ES-I3 (cell line): ENCODE results near the gene MROH7.

ENCODE experiments used
- H3K36me3 ChIP-seq: 2 replicates; pipeline ENCODE4 v1.6.1; 2013; ENCODE audit warnings: mild to moderate bottlenecking, low read length, control low read depth, moderate library complexity; ENCODE audit not compliant: insufficient read depth
- H3K4me1 ChIP-seq: 2 replicates; pipeline ENCODE4 v1.6.1; 2013; ENCODE audit warnings: mild to moderate bottlenecking, control low read depth, low read length; ENCODE audit not compliant: insufficient read depth
- H3K9ac ChIP-seq: 2 replicates; pipeline ENCODE4 v1.6.1; 2013; ENCODE audit warnings: low read depth, mild to moderate bottlenecking, low read length, moderate library complexity
- H3K9me3 ChIP-seq: 2 replicates; pipeline ENCODE4 v1.6.1; 2013; ENCODE audit warnings: mild to moderate bottlenecking, low read length, moderate library complexity; ENCODE audit not compliant: control insufficient read depth, insufficient read depth

Gene MROH7

DNA sequence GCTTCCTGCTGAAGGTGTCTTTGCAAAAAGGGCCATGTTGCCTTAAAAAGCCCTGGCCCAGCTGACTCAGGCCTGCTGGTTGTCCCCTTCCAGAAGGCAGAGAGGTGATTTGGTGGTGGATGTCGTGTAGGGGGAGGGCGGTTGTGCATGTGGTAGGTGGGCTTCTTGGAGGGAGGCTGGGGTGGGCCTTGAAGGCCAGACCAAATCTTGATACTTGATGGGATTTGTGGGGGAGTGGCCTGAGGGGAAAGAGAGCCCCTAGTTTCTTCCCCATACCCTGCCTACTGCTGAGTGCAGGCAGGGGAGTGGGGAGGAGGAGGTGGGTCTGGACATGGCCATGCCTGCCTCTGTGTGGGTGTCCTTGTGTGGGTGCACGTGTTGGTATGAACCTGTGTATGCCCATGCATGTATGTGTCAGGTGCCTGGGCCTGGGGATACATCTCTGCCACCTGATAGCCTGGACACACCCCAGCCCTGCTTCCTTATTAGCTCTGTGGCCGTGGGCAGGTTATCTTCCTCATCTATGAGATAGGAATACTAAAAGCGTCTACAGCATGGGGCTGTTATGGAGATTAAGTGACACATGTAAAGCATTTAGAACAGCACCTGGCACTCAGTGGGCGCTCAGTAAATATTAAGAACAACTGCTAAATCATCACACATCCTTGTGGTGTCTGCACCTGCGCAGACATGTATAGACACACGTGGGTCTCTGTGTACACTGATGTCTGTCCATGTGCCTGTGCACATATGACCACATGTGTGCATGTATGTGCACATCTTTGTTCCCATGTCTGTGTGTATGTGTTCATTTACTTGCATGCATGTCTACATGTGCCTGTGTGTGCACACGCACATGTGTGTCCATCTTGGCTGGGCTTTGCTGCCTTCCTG lies 35.2 kb upstream of the MROH7 start:
- Histone ChIP-seq H3K4me1 (peaks cover 4% of the 10 kb centered on the region; the same call in 1 of the 2 replicates), H3K9me3 (no peaks in the 10 kb centered on the region), H3K9ac (no peak overlapping the region), H3K36me3 (no peaks in the 10 kb centered on the region)

DNA sequence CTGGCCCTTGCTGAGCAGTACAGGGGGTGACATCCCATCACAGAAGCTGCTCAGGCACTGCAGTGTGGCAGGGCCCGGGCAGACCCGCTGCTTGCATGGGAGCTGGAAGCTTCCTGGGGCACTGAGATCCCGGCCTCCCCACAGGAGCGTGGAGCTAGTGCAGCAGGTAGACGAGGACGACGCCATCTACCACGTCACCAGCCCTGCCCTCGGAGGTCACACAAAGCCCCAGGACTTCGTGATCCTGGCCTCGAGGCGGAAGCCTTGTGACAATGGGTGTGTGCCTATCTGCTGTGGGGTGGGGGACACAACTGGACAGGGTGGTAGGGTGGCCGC lies 34.6 kb upstream of the MROH7 start:
- Histone ChIP-seq H3K9ac (no peak overlapping the region), H3K4me1 (peaks cover 9% of the 10 kb centered on the region; the same call in 1 of the 2 replicates), H3K9me3 (no peaks in the 10 kb centered on the region), H3K36me3 (no peaks in the 10 kb centered on the region)

DNA sequence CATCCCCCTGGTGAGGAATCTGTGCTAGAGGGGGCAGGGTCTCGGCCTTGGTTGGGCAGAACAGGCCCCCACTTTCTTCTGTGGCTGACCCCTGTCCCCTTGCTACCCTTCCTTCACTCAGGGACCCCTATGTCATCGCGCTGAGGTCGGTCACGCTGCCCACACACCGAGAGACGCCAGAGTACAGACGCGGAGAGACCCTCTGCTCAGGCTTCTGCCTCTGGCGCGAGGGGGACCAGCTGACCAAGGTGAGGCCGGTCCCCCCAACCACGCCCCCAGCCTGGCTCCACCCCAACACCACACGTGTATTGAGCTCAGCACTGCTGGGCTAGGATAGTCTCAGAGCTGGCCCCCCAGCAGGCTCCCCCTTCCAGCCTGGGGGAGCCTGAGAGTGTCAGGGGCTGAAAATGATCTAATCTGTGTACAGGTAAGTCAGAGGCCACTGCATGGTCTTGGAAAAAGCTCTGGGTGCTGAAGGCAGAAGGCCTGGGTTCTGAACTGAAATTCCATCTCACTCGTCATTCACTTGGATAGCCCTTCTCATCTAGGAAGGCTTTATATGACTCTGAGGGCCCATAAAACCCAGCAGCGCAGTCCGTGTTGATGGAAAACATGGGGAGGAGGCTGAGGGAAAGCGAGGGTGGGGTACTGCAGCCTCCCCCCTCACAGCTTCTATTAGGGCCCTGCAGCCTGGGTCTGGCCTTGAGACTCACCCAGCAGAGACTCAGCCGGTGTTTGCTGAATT lies 33.6 kb upstream of the MROH7 start:
- no peak overlapping the region for H3K9ac ChIP-seq
- no peaks in the 10 kb centered on the region for H3K36me3 ChIP-seq
- no peaks in the 10 kb centered on the region for H3K9me3 ChIP-seq
- peaks cover 9% of the 10 kb centered on the region; the same call in 1 of the 2 replicates for H3K4me1 ChIP-seq

DNA sequence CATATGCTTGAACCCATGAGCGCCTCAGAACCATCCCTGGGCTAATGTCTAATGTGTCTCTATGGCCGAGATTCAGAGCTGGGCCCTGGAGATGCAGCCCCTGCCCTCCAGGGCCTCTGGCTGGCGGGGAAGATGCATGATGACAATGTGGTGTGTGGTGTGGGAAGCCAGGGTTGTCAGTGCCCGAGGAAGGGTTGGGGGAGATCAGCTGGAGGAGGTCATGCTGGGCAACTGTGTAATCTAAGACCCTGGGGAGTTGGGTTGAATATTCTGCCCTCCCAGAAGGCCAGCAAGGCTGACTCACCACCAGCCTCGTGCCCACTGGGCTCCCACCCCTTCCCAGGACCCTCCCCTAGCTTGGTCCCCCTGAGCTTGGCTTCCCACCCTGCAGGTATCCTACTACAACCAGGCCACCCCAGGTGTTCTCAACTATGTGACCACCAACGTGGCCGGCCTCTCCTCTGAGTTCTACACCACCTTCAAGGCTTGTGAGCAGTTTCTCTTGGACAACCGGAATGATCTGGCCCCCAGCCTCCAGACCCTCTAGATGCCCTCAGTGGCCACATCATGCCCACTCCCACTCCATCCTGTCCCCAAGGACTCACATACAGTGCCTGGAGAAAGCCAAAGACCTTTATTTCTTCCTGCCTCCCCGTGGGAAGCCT lies 32.9 kb upstream of the MROH7 start:
- Histone ChIP-seq H3K9ac (no peak overlapping the region), H3K9me3 (no peaks in the 10 kb centered on the region), H3K36me3 (no peaks in the 10 kb centered on the region)

DNA sequence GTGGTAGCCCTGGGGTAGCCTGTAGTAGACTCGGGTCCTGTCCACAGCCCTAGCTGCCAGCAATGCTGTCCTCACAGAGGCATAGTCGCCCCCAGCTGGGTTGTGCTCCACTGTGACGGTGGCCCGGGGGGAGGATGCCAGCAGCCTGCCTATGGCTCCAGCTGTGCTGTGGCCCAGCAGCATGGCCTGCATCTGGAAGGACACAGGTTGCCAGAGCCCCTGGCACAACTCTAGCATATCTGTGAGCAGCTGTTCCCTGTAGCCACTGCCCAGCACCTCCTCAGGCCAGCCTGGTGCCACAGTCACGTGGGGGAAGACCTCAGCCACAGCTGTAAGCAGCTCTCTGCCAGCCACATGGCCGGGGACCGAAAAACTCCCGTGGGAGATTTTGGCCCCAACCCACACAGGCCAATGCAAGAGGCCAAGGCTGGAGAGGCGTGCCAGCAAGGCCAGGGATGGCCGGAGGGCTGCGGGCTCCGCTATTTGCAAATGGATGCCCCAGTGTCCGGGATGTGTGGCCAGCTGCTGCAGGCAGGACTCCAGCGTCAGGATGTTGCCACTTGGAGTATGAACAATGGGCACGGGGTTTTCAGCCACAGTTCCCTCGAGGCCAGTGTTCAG lies 32.2 kb upstream of the MROH7 start:
- Histone ChIP-seq H3K4me1 (peaks cover 9% of the 10 kb centered on the region; the same call in 1 of the 2 replicates), H3K9ac (no peak overlapping the region), H3K9me3 (no peaks in the 10 kb centered on the region), H3K36me3 (no peaks in the 10 kb centered on the region)

More for the DNA sequence above, 32.9 kb upstream of the MROH7 start:
- H3K4me1 ChIP-seq: peaks cover 9% of the 10 kb centered on the region; the same call in 1 of the 2 replicates

DNA sequence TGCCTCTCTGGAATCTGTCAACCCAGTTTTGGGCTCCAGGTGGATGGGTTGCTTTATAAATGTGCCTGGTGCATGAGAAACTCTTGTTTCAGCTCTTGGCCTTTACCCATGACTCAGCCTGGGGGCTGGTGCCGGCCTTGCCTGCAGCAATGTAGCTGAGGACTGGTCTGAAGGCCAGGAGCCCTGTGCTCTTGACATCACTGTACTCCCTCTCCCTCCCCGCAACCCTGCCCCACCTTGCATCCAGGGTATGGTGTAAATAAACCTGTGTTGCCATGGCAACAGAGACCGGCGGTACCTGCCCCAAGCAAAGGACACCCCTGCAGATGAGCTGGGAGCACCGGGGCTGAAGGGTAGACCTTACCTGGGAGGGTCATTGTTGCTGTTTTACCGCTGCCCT lies 31.5 kb upstream of the MROH7 start:
- no peaks in the 10 kb centered on the region for H3K9me3 ChIP-seq
- no peak overlapping the region for H3K9ac ChIP-seq
- peaks cover 9% of the 10 kb centered on the region; the same call in 1 of the 2 replicates for H3K4me1 ChIP-seq
- H3K36me3 ChIP-seq: no peaks in the 10 kb centered on the region

DNA sequence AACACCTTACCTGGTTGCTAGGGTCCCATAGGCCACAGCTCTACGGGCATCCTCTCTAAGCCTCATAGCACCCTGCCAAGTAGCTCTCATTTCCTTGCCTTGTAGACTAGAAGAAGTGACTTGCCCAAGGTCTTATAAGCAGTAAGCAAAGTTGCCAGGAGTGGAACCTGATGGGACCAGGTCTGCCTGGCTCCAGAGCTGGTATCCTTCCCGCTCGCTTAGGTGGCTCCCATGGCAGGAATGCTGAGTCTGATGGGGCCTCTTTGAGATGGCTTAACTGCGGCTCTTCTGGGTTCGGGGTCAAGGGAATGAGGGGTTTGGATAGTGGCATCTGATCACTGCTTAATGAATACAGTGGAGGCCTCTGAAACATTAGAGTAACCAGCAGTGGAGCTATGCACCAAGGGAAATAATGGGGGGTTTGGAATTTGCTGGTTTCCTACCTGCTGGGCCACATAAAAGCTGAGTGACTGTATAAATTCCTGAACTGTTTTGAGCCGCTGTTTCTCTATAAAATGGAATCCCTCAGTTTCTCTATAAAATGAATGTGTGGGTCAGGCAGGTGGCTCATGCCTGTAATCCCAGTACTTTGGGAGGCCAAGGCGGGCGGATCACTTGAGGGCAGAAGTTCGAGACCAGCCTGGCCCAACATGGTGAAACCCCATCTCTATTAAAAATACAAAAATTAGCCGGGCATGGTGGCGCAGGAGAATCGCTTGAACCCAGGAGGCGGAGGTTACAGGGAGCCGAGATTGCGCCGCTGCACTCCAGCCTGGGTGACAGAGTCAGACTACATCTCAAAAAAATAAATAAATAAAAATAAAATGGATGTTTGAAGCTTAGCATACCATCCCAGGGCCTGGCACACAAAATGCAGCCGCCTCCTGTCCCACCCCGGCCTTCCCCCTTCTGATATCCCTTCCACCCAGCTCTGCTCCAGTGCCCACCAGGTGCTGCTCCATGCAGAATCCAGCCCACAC lies 30.7 kb upstream of the MROH7 start:
- Histone ChIP-seq H3K36me3 (no peaks in the 10 kb centered on the region), H3K9ac (no peak overlapping the region), H3K9me3 (no peaks in the 10 kb centered on the region), H3K4me1 (peaks cover 17% of the 10 kb centered on the region)

DNA sequence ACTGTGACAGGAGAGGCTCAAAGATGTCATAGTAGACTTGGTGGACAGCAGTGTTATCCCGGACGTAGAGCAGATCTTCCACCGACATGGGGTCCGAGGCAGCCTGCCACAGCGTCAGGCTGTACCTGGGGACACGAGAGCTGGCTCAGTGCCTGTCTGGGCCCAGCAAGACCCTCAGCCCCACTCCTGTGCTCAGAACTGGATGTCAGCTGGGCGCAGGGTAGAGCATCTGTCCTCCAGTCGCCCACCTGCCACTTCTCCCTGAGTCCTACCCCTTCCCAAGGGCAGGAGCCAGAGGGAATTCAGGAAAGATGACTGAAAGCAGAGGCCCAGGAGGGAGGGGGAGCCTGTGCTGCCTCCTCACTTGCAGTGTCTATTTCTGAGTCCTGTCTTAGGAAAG lies 30.0 kb upstream of the MROH7 start:
- peaks cover 17% of the 10 kb centered on the region for H3K4me1 ChIP-seq
- H3K36me3 ChIP-seq: no peaks in the 10 kb centered on the region
- no peak overlapping the region for H3K9ac ChIP-seq
- no peaks in the 10 kb centered on the region for H3K9me3 ChIP-seq

DNA sequence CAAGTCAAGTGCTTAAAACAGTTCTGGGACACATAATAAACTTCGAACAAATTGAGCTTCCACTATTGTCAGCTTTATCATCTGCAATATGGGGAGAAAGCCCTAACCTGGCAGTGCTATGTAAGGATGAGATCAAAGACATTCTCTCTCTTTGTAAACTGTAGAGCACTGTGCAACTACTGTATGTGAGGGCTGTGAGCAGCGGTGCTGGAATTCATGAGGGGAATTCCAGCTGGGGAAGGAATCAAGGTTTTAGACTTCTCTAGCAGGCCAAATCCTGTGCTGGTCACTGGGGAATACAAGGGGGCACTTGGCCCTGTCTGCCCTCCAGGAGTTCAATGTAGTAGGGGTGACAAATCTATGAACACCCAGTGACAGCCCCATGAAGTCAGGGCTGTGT lies 27.6 kb upstream of the MROH7 start:
- H3K9ac ChIP-seq: no peak overlapping the region
- no peaks in the 10 kb centered on the region for H3K9me3 ChIP-seq
- H3K36me3 ChIP-seq: no peaks in the 10 kb centered on the region
- peaks cover 17% of the 10 kb centered on the region for H3K4me1 ChIP-seq

DNA sequence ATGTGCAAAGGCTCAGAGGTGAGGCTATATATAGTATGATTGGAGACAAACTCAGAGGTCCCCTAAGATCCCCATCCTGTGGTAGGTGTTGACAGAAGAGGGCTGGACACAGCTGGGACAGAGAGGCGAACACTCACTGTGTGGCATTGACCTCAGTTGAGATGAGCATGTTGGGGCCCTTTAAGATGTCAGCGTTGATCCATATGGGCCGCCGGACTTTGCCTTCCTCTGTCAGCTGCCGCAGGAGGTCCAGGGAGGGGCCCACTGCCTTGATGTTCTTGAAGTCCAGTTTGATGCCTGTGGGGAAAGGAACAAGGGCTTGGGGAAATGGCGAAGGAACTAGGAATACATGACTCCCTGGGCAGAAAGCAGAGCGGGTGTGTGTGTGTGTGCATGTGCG lies 27.0 kb upstream of the MROH7 start:
- H3K4me1 ChIP-seq: peaks cover 17% of the 10 kb centered on the region
- H3K9ac ChIP-seq: no peak overlapping the region; the same call in 1 of the 2 replicates

DNA sequence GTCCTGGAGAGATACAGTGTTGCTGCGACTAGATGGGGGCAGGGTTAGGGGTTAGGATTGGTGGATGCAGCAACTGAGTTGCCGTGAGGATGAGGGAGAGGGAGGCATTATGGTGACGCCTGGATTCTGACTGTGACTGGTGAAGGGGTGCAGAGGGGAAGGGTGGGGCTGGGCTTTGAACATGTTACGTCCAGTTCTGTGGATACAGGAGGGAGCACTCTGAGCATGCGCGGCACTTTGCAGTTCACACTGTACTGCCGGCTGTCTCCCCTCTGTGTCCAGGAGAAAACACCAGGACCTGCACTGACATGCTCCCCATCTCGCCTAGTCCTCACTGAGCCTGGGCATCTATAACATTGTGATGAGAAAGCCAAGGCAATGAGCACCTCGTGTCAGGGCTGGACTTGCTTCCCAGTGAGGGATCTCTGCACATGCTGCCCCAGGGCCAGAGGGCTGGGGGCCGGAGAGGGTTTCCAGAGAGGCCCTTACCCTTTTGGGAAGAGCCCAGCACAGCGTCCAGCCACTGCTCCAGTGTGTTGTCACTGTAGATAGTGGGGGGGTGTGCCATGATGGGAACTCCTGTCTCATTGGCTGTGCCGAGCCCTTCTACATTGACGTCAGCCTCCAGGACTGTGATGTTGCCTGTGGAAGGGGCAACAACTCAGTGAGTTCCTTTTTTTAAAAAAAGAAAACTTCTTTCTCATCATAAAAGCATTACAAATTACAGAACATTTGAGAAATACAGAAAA lies 25.9 kb upstream of the MROH7 start:
- no peaks in the 10 kb centered on the region for H3K9me3 ChIP-seq

More for the DNA sequence above, 27.0 kb upstream of the MROH7 start:
- Histone ChIP-seq H3K9me3 (no peaks in the 10 kb centered on the region), H3K36me3 (no peaks in the 10 kb centered on the region)

DNA sequence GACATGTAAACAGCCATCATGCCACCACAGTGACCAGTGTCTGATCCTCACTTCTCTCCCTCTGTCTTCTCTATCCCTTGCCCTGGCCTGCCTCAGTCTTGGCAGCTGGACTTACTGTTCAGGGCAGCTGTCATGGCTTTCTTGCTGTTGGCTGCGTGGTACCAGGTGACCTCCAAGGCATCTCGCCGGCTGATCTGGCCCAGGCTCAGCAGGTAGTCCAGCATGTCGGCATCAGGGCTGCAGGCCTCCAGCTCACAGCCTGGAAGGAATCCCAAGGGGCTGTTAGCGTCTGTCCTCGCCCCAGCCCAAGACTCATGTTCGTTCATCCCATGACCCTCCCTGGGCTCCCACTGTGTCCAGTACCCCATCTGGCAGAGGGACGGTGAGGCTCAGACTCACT lies 21.8 kb upstream of the MROH7 start:
- Histone ChIP-seq H3K4me1 (peaks cover 8% of the 10 kb centered on the region), H3K9me3 (no peaks in the 10 kb centered on the region), H3K36me3 (no peaks in the 10 kb centered on the region), H3K9ac (no peak overlapping the region)

More for the DNA sequence above, 25.9 kb upstream of the MROH7 start:
- Histone ChIP-seq H3K36me3 (no peaks in the 10 kb centered on the region), H3K4me1 (peaks cover 13% of the 10 kb centered on the region), H3K9ac (no peak overlapping the region)
